Gastroesophageal sphincter (tissue), 3 donors: ENCODE measurements around the gene GALNT9.

Experiments used
- CTCF ChIP-seq, 4 experiments: fragments of 200-600 bp in 2 of 4; fragments of 450-650 bp in 2 of 4; sonication (generic) in 1 of 4; IDR thresholded peaks; one replicate each; pipeline ENCODE4 v1.5.1; 2017 to 2019; ENCODE audit warnings: antibody characterized with exemption in 4 of 4, mild to moderate bottlenecking in 2 of 4, moderate library complexity in 2 of 4
- EP300 ChIP-seq: sonication (generic); formaldehyde crosslinking; IDR thresholded peaks from one replicate; pipeline ENCODE4 v1.6.1; 2017; ENCODE audit warnings: antibody characterized with exemption, mild to moderate bottlenecking
- POLR2A ChIP-seq, 2 donors: fragments of 450-650 bp; IDR thresholded peaks; one replicate each; pipeline ENCODE4 v1.6.1; 2017; ENCODE audit warnings: antibody characterized with exemption in 2 of 2, mild to moderate bottlenecking in 2 of 2, moderate library complexity in 1 of 2
- POLR2AphosphoS5 ChIP-seq: sonication (generic); formaldehyde crosslinking; IDR thresholded peaks from one replicate; pipeline ENCODE4 v1.6.1; 2017; ENCODE audit warnings: antibody characterized with exemption

GRCh38 chr12:132206046-132206434 is 123.3 kb downstream of the GALNT9 start:
- no peak for TF ChIP-seq CTCF (IDR thresholded peaks at IDR 0.05)
- TF ChIP-seq POLR2A (IDR thresholded peaks at IDR 0.05) = no peak
- no peak for TF ChIP-seq POLR2AphosphoS5
- no peak for TF ChIP-seq EP300
